ENCODE measurements around the gene NPC1L1. TPM values are rescaled to one million over a fixed set of nuclear protein-coding genes. Genes with fewer than 3 reads are reported as not detected.

The NPC1L1 gene
- total and polyA plus RNA-seq, 7 donors: 0.03 to 0.28 (median 0.17) TPM; not detected in 3

GRCh38 chr7:44541876-44542610, 913 bp upstream of the NPC1L1 start:
- Histone ChIP-seq H3K27ac (no peak overlapping the region), H3K36me3 (ENCODE audit: insufficient read depth in 1 of 2, low read depth in 1 of 2) (no peaks in the 10 kb centered on the region), H3K27me3 (ENCODE audit: insufficient read depth in 3 of 3, low read length in 2 of 3) (peaks cover 0 to 2% (median 0%) of the 10 kb centered on the region in 3 donors), H3K4me1 (no peaks in the 10 kb centered on the region), H3K4me3 (no peak overlapping the region), H3K9me3 (no peaks in the 10 kb centered on the region)
- ATAC-seq (no peak), DNase-seq (no peak)
- intact Hi-C loops (cut with DNase I): loop anchor here in 1 of 2 donors (10.0 kb wide), 1 partner anchor 197 kb away; no protein-coding TSS in a partner anchor
- WGBS, 3 donors: 88 to 90% (median 89%) methylated on average over 6 of the region's 6 CpGs
- no peak for TF ChIP-seq CTCF (IDR thresholded peaks at IDR 0.05)

- 88 to 90% (median 90%) methylated on average over 5 of the region's 5 CpGs for WGBS, 3 donors
- no peak for TF ChIP-seq CTCF (IDR thresholded peaks at IDR 0.05)
- ATAC-seq (no peak), DNase-seq (no peak)
- Histone ChIP-seq H3K4me3 (no peak overlapping the region), H3K27me3 (ENCODE audit: insufficient read depth in 3 of 3, low read length in 2 of 3) (no peaks in the 10 kb centered on the region), H3K27ac (no peak overlapping the region), H3K4me1 (no peaks in the 10 kb centered on the region), H3K9me3 (no peaks in the 10 kb centered on the region), H3K36me3 (ENCODE audit: insufficient read depth in 1 of 2, low read depth in 1 of 2) (no peaks in the 10 kb centered on the region)
- intact Hi-C loops (cut with DNase I): loop anchor here in 1 of 2 donors (10.0 kb wide), 1 partner anchor 196 kb away; no protein-coding TSS in a partner anchor
These were observed 520 bp downstream of the NPC1L1 start for GRCh38 chr7:44540592-44541027.

- intact Hi-C loops (cut with DNase I): loop anchor here in 1 of 2 donors (10.0 kb wide), 1 partner anchor 195 kb away; no protein-coding TSS in a partner anchor
- 85 to 86% (median 85%) methylated on average over 27 of the region's 27 CpGs for WGBS, 3 donors
- no peaks in the 10 kb centered on the region for H3K36me3 ChIP-seq (ENCODE audit: insufficient read depth in 1 of 2, low read depth in 1 of 2)
- no peak for DNase-seq
- H3K27me3 ChIP-seq (ENCODE audit: insufficient read depth in 3 of 3, low read length in 2 of 3): no peaks in the 10 kb centered on the region
- H3K27ac ChIP-seq: no peak overlapping the region
- no peak overlapping the region for H3K4me3 ChIP-seq
- no peak for TF ChIP-seq CTCF (IDR thresholded peaks at IDR 0.05)
- H3K9me3 ChIP-seq: no peaks in the 10 kb centered on the region
- no peak for ATAC-seq
- H3K4me1 ChIP-seq: no peaks in the 10 kb centered on the region
These were observed 1.2 kb downstream of the NPC1L1 start for GRCh38 chr7:44539669-44540506.

- H3K4me3 ChIP-seq: no peak overlapping the region
- intact Hi-C loops (cut with DNase I): no loop called here
- H3K27me3 ChIP-seq (ENCODE audit: insufficient read depth in 3 of 3, low read length in 2 of 3): no peaks in the 10 kb centered on the region
- H3K36me3 ChIP-seq (ENCODE audit: insufficient read depth in 1 of 2, low read depth in 1 of 2): no peaks in the 10 kb centered on the region
- DNase-seq: no peak
- H3K27ac ChIP-seq: no peak overlapping the region
- no peak for TF ChIP-seq CTCF (IDR thresholded peaks at IDR 0.05)
- no peak for ATAC-seq
- H3K4me1 ChIP-seq: no peaks in the 10 kb centered on the region
- 88 to 93% (median 90%) methylated on average over 32 of the region's 32 CpGs for whole genome bisulfite sequencing, 3 donors
- H3K9me3 ChIP-seq: no peaks in the 10 kb centered on the region
These were observed 2.1 kb downstream of the NPC1L1 start for GRCh38 chr7:44538798-44539668.
